Activated CD4-positive, alpha-beta T cell treated with anti-CD3 and anti-CD28 coated beads, Interleukin-2, amount 50 U/mL, for 1 hour (primary cell): Measurements from ENCODE around the gene FBXO46.
"Not testable (repeated sequence)": the region's sequence is repeated elsewhere in the genome, so short reads cannot be mapped to it uniquely, and the experiment has no call there.

Experiments used
- DNase-seq: peaks from one replicate; pipeline ENCODE4 v3.0.0-alpha.2; 2020

FBXO46 gene

DNA sequence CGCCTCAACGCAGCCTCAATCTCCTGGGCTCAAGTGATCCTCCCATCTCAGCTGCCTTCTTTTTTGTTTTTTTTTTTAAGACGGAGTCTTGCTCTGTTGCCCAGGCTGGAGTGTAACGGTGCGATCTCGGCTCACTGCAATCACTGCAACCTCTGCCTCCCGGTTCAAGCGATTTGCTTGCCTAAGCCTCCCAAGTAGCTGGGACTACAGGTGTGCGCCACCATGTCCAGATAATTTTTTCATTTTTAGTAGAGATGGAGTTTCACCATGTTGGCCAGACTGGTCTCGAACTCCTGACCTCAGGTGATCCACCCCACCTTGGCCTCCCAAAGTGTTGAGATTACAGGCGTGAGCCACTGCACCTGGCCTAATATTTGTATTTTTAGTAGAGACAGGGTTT is 10.6 kb downstream of the FBXO46 start:
- DNase-seq = not testable (repeated sequence)

DNA sequence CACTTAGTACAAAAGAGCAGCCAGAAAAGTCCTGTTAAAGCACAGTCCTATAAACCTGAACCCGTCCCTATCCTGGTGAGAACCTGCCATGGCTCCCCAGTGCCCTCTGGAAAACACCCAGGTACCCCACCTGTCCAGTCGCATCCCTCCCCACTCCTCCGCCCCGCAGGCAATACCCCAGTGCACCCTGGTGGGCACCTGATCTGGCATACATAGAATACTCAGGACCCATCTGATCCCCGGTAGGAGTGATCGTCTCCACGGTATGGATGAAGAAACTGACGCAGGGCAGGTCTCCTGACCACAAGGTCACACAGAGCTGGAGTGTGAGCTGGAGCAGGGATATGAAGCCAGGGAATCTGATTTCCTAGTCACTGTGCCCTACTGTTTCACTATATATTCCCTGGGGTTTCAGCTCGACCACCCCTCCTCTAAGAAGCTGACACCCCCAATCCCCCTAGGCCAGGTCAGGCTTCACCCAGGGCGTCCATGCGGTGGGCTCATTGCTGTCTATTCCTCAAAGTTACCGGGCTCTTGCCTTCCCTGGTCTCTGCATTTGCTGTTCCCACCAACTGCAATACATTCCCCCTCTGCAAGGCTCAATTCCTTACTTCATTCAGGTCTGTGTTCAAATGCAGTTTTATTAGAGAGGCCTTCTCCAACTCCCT is 12.6 kb downstream of the FBXO46 start:
- DNase-seq = no peak

DNA sequence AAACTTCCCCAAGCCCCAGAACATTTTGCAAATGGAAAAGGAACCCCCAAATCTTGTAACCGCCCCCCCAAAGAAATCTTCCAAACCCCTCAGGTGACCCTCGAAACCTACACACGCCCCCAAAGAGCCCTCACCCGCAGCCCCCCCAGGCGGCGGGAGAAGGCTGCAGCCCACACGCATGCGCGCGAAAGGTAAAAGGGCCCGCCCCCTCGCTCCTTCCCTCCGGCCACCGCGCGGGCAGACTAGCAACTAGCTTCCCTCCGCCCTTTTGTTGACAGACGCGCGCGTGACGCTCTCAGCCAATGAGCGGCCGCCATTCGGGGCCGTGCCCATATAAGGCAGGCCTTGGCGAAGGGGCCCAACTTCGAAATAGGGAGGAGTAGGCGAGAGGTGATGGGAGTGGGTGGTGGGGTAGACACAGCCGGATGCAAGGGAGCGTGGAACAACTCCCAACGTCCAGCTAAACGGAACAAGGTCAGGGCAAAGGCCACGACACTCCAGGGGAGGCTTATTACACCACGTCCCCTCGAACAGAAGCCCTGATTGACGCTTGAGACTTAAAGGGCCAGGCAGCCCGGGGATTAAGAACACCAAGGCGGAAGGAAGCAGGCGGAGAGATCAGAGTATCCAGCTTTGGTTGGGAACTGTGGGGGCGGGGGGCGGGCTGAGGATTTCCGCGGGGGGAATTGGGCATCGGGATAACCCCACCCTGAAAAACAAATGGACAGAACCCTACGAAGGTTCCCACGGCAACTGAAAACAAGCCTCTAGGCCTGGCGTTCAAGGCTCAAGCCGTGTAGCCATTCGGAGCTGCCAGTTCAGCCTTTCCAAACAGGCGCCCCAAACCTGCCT is 13.3 kb downstream of the FBXO46 start:
- DNase-seq = peak; percentile 96

DNA sequence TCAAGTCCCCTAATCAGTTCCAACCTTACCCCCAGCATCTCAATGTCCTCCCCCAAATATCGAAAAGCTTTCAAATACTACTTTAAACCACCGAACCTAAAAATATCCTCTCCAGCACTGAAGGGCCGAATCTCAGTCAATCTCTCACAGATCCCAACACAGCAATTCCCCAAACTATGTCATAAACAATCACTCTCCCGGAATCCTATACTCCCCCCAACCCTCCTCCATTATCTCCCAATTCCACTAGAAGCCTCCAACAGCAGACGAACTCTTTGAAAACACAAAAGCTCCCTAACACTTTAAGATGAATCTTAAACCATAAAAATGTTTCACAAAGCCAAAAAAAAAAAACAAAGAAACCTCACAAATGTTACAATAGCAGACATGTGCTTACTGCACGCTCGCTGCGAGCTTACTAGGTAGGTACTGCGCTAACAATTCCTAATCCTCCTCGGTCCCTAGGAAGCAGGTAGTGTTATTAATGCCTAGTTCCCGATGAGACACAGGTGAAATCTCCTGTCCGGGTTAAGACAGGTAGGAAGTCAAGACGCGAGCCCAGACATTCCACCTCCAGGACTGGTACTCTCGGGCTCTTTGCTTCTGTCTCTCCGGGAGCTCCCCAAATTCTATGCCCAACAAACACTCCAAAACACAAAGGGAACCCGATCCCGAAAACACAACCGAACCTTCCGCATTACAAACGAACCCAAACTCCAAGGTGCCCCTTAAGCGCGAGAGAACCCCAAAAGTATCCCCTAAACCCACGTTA is 14.2 kb downstream of the FBXO46 start:
- peak; percentile 11 for DNase-seq

DNA sequence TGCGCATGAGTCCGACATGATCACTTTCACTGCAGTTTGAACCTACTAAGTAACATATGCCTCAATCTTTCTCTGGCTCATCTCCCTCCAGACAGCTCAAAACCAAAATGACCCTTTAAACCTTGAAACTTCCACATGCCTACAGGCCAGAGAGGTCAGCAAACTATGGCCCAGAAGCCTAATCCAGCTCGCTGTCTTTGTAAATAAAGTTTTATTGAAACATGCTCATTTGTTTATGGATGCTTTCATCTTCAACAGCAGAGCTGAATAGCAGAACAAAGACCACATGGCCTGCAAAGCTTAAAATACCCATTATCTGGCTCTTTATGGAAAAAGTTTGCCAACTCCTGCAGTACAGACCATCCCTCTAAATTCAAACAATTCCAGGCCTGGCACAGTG is 15.6 kb downstream of the FBXO46 start:
- DNase-seq = no peak

DNA sequence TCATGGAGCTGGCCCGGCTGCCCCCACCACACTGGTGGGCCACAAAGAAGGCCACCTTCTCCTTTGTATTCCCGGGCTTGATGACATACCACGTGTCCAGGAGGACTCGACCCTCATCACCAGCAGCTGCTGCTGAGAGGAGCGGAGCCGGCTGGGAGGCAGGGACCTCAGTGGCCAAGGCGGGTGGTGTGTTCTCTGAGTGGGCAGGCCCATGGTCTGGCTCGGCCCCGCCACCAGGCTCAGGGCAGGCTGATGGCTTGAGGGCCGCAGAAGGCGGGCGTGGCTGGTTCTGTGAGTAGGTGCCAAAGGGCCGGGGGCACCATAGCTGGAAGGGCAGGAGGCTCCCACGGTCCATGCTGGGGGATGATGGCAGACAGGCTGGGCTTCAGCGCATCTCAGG is 17.6 kb downstream of the FBXO46 start:
- no peak for DNase-seq

DNA sequence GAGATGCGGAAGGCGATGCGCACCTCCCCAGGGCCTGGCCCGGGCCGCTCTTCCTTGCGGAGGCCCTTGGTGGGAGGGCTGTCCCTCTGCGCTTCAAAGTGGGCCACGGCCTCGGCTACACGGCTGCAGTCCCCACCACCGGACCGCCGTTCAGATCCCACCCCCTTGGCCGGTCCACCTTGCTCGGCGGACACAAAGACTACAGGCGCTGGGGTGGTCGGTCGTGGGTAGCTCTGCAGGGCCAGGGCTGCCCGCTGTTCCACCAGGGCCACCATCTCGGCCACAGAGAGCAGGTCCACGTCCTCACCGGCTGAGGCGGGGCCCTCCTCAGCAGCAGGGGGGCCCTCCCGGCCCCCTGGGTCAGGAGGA is 18.0 kb downstream of the FBXO46 start:
- no peak for DNase-seq

DNA sequence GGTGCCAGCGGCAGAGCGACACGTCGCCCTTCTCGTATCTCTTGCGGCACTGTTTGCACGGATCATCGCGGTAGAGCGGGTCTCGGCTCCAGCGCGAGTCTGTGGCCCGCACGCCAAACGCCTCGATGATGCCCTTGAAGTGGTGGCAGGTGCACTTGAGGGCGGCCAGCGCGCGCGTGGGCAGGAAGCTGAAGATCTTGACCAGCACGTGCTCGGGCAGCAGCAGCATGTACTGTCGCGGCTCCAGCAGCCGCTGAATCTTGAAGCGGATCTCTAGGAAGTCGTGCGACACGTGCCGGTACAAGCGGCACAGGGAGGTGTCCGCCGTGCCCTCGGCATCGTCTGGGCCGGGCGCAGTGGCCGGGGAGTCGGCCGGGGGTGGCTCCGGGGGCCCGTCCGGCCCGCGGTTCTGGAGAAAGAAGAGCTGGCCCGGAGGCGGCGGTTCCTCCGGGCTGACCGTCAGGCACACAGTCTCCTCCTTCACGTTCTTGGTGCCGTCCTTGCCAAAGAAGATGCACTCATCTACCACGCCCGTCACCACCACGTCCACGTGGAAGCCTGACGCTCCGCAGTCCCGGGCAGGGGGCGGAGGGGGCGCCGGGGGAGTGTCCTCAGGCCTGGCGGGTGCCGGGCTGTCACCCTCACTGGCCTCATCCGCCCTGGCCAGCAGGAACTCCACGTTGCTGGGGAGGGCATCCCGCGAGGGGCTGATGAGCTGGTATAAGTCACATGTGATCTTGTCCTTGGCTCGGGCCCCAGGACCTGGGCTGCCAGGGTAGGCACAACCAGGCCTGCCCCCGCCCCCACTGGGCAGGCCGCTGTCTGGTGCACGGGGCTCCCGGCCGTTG is 18.6 kb downstream of the FBXO46 start:
- DNase-seq = no peak

DNA sequence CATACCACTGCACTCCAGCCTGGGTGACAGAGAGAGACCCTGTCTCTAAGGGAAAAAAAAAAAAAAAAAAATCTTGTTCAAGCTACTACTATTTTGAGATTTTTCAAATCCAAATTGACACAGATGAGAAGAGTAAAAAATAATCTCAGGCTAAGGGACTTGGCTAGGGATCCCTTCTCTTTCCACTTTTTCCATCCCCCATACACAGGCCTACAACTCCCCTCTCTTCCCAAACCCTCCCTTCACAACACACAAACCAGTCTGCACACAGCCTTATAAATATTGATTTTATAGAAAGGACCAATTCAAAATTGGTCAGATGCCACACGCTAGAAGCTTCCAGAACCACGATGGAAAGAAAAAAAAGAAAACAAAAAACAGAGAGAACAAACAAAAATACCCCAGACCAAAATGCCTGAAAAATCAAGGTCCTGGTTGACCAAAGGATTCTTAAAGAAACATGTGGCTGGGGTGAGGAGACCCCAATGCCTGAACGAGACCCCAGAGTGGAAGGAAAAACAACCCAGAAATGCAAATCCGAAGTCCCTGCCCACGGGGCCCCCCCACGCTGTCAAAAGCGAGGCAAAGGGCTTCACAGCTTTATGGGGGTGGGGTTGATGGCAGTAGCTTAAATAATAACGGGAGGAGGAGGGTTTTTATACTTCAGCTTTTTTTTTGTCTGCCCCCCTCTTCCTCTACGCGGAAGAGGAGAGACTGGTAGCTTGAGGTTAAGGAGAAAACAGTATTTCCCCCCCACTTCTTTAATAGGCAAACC is 20.2 kb downstream of the FBXO46 start:
- DNase-seq = no peak

DNA sequence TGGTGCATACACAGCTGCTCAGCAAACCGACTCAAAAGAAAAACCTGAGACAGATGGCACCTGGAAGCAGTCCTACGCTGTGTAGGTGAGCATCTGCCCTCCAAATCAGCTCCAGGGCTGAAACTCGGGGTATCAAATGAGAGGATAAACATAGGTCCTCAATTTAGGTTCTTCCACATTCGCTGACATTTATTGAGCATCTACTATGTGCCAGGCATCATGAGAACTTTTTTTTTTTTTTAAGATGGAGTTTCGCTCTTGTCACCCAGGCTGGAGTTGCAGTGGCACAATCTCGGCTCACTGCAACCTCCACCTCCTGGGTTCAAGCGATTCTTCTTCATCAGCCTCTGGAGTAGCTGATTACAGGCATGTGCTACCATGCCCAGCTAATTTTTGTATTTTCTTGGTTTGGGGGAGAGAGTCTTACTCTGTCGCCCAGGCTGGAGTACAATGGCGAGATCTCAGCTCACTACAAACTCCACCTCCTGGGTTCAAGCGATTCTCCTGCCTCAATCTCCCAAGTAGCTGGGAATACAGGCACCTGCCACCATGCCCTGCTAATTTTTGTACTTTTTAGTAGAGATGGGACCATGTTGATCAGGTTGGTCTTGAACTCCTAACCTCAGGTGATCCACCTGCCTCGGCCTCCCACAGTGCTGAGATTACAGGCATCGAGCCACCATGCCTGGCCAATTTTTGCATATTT is 24.8 kb downstream of the FBXO46 start:
- DNase-seq = no peak

DNA sequence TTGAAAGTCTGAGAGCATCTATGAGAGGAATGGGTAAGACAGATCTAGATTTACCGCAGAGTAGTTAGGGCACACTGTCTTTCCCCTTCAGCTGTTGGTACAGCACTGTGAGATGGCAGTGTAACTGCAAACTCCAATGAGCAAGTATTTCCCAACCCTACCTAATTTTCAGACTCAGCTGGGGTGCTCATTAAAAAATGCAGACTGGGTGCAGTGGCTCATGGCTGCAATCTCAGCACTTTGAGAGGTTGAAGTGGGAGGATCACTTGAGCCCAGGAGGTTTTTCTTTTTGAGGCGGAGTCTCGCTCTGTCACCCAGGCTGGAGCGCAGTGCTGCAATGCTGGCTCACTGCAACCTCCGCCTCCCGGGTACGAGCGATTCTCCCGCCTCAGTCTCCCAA is 25.6 kb downstream of the FBXO46 start:
- no peak for DNase-seq

DNA sequence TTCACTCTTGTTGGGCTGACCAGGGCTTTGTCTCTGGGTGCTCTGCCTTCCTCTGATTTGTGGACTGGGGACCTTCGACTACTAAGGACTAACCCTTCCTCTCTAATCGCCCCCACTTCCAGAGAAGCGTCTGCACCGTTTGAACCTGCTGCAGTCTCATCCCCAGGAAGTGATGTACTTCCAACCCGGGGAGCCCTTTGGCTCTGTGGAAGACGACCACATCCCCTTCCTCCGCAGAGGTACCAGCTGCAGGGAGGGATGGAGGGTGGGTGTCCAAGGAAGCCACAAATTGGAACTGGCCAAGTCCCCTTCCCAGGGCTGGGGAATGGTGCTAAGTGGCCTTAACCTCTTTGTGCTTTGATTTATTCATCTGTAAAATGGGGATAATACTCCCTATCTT is 29.0 kb downstream of the FBXO46 start:
- DNase-seq = no peak

DNA sequence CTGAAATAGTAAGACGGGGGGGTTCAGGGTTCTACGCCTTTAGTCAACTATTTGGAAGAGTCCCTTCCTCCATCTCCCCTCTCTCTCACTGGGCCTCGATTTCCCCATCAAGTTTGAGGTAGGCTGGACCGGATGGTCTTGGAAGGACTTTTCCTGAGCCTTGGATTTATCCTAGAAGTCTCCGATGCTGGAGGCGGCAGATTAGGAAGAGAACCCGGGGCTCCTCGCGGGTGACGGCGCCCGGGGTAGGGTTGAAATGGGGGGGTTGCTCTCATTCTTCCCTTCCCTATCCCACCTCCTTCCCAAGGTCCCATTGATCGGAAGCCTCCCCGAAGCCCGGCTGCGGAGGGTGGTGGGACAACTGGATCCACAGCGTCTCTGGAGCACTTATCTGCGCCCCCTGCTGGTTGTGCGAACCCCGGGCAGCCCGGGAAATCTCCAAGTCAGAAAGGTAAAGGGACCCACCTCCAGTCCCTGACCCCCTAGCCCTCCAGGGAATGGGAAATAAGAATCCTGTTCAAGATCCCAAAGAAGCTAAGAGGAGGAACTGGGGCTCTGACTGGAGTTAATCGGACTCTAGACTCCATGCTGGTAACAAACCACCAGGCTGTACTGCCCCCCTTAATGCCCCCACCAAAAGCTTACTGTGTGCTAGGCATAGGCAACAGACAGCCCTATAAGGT is 37.4 kb downstream of the FBXO46 start:
- peak; percentile 75 for DNase-seq

DNA sequence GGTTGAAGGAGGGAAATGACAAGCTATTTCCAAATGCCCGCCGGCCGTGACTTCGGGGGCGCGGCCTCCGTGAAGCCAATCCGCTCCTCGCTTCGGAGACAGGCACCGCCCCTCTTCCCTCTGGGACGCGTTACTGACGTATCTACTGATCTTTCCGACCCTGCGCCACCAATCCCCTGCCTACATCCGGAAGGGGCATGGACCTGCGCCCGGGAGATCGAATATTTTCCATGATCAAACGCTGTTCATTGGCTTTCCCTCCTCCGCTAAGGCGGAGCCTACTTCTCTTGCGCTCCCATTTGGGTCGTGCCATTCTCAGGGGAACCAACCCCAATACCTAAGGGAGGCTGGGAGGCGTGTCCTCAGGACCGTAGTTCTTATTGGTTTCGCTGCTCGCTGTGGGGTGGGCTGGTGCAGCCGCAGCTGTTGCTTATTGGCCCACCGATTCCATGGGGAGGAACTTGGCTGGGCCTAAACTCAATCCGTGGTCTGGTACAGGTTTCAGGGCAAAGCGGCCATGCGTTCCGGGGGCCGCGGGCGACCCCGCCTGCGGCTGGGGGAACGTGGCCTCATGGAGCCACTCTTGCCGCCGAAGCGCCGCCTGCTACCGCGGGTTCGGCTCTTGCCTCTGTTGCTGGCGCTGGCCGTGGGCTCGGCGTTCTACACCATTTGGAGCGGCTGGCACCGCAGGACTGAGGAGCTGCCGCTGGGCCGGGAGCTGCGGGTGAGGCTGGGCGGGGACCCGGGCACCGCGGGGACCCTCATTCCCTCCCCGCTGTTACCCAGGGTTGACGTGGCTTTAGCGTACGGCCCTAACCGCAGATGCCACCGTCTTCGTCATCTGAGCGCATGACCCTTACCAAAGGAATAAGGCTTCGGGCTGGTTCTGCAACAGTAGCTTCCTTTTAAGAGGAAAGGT is 38.2 kb downstream of the FBXO46 start, which contains the start of gene QPCTL:
Gene QPCTL (plus strand): TSS at position 480 of the 919 bp plus-strand sequence. CDS start 38 bp downstream, at position 518.
- peak; percentile 94 for DNase-seq

DNA sequence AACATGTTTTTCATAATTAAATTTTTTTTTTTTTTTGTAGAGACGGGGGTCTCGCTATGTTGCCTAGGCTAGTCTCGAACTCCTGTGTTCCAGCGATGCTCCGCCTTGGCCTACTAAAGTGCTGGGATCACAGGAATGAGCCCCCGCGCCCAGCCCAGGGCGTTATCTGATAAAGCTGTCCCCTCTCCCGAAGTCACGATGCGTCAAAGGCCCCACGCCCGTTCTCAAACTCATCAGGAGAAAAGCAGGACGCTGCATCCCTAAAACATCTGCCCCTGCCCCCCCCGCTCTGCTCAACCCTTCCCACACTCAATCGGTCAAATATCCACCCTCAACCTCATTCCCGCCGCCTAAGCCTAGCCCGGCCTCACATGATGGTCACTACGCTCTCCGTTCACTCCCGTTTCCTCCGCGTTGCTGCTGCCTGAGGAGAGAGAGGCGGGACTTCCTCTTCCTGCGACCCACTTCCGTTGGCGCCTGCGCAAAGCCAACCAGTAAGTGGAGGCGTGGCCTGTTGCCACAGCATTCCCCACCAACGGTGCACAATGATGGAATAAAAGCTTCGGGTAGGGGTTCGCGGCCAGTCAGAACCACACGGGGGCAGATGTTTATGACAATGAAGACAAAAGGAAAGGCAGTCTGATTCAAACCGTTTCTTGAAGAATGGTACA is 39.0 kb downstream of the FBXO46 start, which contains the start of gene SNRPD2:
Gene SNRPD2 (minus strand): TSS at position 438 of the 671 bp plus-strand sequence. CDS start 65 bp downstream, at position 373.
- peak; percentile 87 for DNase-seq

DNA sequence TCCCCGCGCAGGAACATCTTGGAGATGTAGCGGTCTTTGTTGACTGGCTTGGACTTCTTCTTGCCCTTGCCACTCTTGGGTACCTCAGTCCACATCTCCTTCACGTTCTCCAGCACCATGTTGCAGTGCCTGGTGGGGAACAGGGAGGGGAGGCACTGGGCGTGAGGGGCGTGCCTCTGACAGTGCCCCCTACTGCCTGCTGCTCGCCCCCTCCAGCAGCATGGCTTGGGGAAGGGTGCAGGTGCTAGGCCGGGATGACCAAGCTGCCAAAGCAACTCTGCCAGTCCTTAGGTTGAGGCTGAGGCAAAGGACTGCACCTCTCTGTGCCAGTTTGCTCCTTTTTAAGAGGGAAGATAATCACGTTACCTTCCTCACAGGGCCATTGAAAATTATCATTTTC is 43.1 kb downstream of the FBXO46 start:
- DNase-seq = no peak

DNA sequence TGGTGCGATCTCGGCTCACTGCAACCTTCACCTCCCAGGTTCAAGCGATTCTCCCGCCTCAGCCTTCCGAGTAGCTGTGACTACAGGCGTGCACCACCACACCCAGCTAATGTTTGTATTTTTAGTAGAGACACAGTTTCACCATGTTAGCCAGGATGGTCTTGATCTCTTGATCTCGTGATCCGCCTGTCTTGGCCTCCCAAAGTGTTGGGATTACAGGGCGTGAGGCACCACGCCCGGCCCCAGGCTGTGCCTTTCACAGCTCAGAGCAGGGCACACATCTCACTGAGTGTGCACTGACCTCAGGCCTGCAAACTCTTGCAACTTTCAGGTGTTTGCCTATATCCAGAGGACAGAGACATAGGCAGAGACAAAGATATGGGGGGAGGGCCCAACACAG is 45.7 kb downstream of the FBXO46 start:
- not testable (repeated sequence) for DNase-seq

DNA sequence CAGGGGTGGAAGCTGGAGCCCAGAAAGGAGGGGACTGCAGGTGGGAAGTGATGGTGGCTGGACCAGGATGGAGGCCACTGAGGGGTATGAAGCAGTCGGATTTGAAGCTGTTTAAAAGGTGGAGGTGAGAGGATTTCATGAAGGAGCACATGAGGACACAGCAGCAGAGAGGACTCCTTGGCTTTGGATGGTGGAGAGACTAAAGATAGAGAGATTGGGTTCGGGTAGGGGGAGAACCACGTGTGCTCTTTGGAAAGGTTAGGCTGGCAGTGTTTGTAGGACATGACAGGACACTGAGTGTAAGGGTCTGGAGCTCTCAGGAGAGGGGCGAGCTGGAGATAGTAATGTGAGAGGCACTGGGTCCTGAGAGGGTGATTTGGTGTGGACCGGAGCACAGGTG is 47.8 kb downstream of the FBXO46 start:
- no peak for DNase-seq

DNA sequence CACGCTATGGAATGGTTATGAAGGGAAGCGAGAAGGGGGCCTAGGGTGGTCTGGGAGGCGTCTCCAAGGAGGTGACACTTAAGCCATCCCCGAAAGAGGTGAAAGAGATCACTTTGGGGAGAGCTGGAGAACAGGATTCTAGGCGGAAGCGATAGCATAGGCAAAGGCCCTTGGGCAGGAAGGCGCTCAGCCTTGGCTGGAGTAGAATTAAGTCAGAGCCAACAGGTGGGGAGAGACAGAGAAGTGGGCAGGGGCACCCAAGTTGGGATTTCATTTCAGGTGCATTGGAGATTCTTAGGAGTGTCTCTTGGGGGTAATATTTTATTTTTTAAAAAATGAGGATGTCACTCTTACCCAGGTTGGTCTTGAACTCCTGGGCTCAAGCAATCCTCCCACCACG is 48.6 kb downstream of the FBXO46 start:
- DNase-seq = no peak
